ENCODE data around the gene FADS2. TPM values are rescaled to one million over a fixed set of nuclear protein-coding genes. Genes with fewer than 3 reads are reported as not detected.

FADS2 gene
- total and polyA plus RNA-seq, 9 of the 15 experiments (the other 6 are each of a cell fraction or from before 2014, with no cell fraction given) = 2.9 to 42.8 (median 16.2) TPM

- no peak for TF ChIP-seq ARHGAP35 (IDR thresholded peaks at IDR 0.05; ENCODE audit: partially characterized antibody)
- TF ChIP-seq NR2F6 (CRISPR knock-in tag; IDR thresholded peaks at IDR 0.05) = no peak
- no peak for TF ChIP-seq KDM2B (CRISPR knock-in tag; IDR thresholded peaks at IDR 0.05)
- TF ChIP-seq PCBP2 (IDR thresholded peaks at IDR 0.05; ENCODE audit: low read depth, low read length, poor library complexity, severe bottlenecking) = no peak
- peak; percentile 93 for TF ChIP-seq MTA3 (IDR thresholded peaks at IDR 0.05; ENCODE audit: borderline replicate concordance)
- no peak for TF ChIP-seq SETDB1 (IDR thresholded peaks at IDR 0.05; ENCODE audit: low read length)
- peak; percentile 75; the same call in 1 of the 2 replicates for TF ChIP-seq HOMEZ (CRISPR knock-in tag; IDR thresholded peaks at IDR 0.05)
- TF ChIP-seq ZNF184 (CRISPR knock-in tag; IDR thresholded peaks at IDR 0.05) = no peak
- TF ChIP-seq RFX7 (CRISPR knock-in tag; IDR thresholded peaks at IDR 0.05) = no peak
- TF ChIP-seq ZNF146 (CRISPR knock-in tag; IDR thresholded peaks at IDR 0.05; ENCODE audit: unreplicated experiment) = no peak
- TF ChIP-seq ZNF551 (CRISPR knock-in tag; IDR thresholded peaks at IDR 0.05) = no peak
- TF ChIP-seq ZNF165 (CRISPR knock-in tag; IDR thresholded peaks at IDR 0.05; ENCODE audit: borderline replicate concordance) = peak; percentile 42; the same call in 1 of the 2 replicates
- no peak for TF ChIP-seq USF1 (CRISPR knock-in tag; IDR thresholded peaks at IDR 0.05)
- TF ChIP-seq GTF2B (IDR thresholded peaks at IDR 0.05; ENCODE audit: extremely low read depth, insufficient read length) = no peak
- TF ChIP-seq EP400 (IDR thresholded peaks at IDR 0.05) = peak; percentile 46
- no peak; the same call in 1 of the 2 replicates for TF ChIP-seq FOXO4 (CRISPR knock-in tag; IDR thresholded peaks at IDR 0.05)
- no peak for TF ChIP-seq USF2 (CRISPR knock-in tag; IDR thresholded peaks at IDR 0.05)
- TF ChIP-seq ZNF212 (CRISPR knock-in tag; IDR thresholded peaks at IDR 0.05) = peak; percentile 72; the same call in 1 of the 2 replicates
- TF ChIP-seq MXD1 (CRISPR knock-in tag; IDR thresholded peaks at IDR 0.05; ENCODE audit: borderline replicate concordance, poor library complexity, severe bottlenecking) = no peak
These were observed 41.8 kb downstream of the FADS2 start (continued) for GRCh38 chr11:61869708-61870451.
